ENCODE measurements around the gene BFAR. TPM values are rescaled to one million over a fixed set of nuclear protein-coding genes. Genes with fewer than 3 reads are reported as not detected.
A peak's percentile ranks its signal among the peaks of the same experiment; 100 is the strongest.

Gene BFAR
- total and polyA plus RNA-seq, 2 donors (not counting 3 experiments of a cell fraction or from before 2014, with no cell fraction given), result 57.3 to 73.5 TPM

GRCh38 chr16:14600164-14600563 lies 32.6 kb upstream of the BFAR start:
- ChIA-PET CTCF (interaction anchor here (0.7 to 1.8 kb wide), 8 partner anchors 12 to 734 kb away, joined by 3 to 11 read pairs (median 6); no protein-coding TSS in a partner anchor), POLR2A (no interaction called here)
- no peak overlapping the region for H3K4me2 ChIP-seq (ENCODE audit: insufficient read depth, low read length)
- no peaks in the 10 kb centered on the region for H3K9me3 ChIP-seq (replicated peaks; ENCODE audit: control insufficient read depth, insufficient read depth, low read length)
- H2AFZ ChIP-seq (ENCODE audit: low read depth, low read length), result no peak overlapping the region
- no TSS peak for BruUV-seq (replicated peaks)
- FAIRE-seq (peak; percentile 69), DNase-seq (ENCODE audit: low read depth, low spot score) (peak; percentile 54)
- dilution Hi-C loops (cut with MboI; ENCODE audit: extremely low pct_ligation_motif_present, low sequenced_read_pairs), result no loop called here
- intact Hi-C loops (cut with micrococcal nuclease), result loop anchor here (1.0 to 2.0 kb wide), 2 partner anchors 299 to 351 kb away; no protein-coding TSS in a partner anchor
- no peak overlapping the region for H3K27ac ChIP-seq (ENCODE audit: insufficient read depth, low read depth, low read length)
- H3K4me1 ChIP-seq (ENCODE audit: control insufficient read depth, extremely low read depth, insufficient read depth, low read length), result no peaks in the 10 kb centered on the region
- H3K79me2 ChIP-seq (ENCODE audit: control insufficient read depth, insufficient read depth, low read length), result no peaks in the 10 kb centered on the region
- H3K4me3 ChIP-seq (replicated peaks in 1 of 3; ENCODE audit: insufficient read depth in 1 of 3, low read depth in 1 of 3, low read length in 3 of 3), result no peak overlapping the region
- H4K20me1 ChIP-seq (replicated peaks; ENCODE audit: control insufficient read depth, extremely low read depth, insufficient read depth, low read length), result no peaks in the 10 kb centered on the region
- no peaks in the 10 kb centered on the region for H3K9me1 ChIP-seq (replicated peaks; ENCODE audit: control insufficient read depth, extremely low read depth, insufficient read depth, low read length)
- H3K36me3 ChIP-seq (ENCODE audit: control insufficient read depth in 2 of 2, extremely low read depth in 1 of 2, insufficient read depth in 2 of 2, low read length in 2 of 2), result peaks cover 6 to 14% of the 10 kb centered on the region in 2 experiments
- TF ChIP-seq, protein P1, sequence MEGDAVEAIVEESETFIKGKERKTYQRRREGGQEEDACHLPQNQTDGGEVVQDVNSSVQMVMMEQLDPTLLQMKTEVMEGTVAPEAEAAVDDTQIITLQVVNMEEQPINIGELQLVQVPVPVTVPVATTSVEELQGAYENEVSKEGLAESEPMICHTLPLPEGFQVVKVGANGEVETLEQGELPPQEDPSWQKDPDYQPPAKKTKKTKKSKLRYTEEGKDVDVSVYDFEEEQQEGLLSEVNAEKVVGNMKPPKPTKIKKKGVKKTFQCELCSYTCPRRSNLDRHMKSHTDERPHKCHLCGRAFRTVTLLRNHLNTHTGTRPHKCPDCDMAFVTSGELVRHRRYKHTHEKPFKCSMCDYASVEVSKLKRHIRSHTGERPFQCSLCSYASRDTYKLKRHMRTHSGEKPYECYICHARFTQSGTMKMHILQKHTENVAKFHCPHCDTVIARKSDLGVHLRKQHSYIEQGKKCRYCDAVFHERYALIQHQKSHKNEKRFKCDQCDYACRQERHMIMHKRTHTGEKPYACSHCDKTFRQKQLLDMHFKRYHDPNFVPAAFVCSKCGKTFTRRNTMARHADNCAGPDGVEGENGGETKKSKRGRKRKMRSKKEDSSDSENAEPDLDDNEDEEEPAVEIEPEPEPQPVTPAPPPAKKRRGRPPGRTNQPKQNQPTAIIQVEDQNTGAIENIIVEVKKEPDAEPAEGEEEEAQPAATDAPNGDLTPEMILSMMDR (IDR thresholded peaks at IDR 0.05; ENCODE audit: extremely low read depth in 1 of 2, insufficient read depth in 1 of 2, low read depth in 1 of 2, low read length in 2 of 2), result peak; percentile 17 to 29
- TF ChIP-seq GATA2 (IDR thresholded peaks at IDR 0.05; ENCODE audit: insufficient read depth, insufficient read length, low read depth, low read length), result no peak
- no peak overlapping the region for H3K9ac ChIP-seq (replicated peaks; ENCODE audit: extremely low read depth, insufficient read depth, low read length)
- no peaks in the 10 kb centered on the region for H3K27me3 ChIP-seq (ENCODE audit: control insufficient read depth in 2 of 2, insufficient read depth in 2 of 2, low read length in 2 of 2)

GRCh38 chr16:14602443-14602963 lies 30.2 kb upstream of the BFAR start:
- Histone ChIP-seq H3K4me1 (ENCODE audit: control insufficient read depth, extremely low read depth, insufficient read depth, low read length) (no peaks in the 10 kb centered on the region), H3K27ac (ENCODE audit: insufficient read depth, low read depth, low read length) (no peak overlapping the region), H3K9ac (replicated peaks; ENCODE audit: extremely low read depth, insufficient read depth, low read length) (no peak overlapping the region), H3K4me2 (ENCODE audit: insufficient read depth, low read length) (no peak overlapping the region), H3K9me3 (replicated peaks; ENCODE audit: control insufficient read depth, insufficient read depth, low read length) (no peaks in the 10 kb centered on the region), H3K4me3 (replicated peaks in 1 of 3; ENCODE audit: insufficient read depth in 1 of 3, low read depth in 1 of 3, low read length in 3 of 3) (no peak overlapping the region), H3K79me2 (ENCODE audit: control insufficient read depth, insufficient read depth, low read length) (no peaks in the 10 kb centered on the region), H3K27me3 (ENCODE audit: control insufficient read depth in 2 of 2, insufficient read depth in 2 of 2, low read length in 2 of 2) (no peaks in the 10 kb centered on the region), H3K9me1 (replicated peaks; ENCODE audit: control insufficient read depth, extremely low read depth, insufficient read depth, low read length) (no peaks in the 10 kb centered on the region), H3K36me3 (ENCODE audit: control insufficient read depth in 2 of 2, extremely low read depth in 1 of 2, insufficient read depth in 2 of 2, low read length in 2 of 2) (peaks cover 9 to 16% of the 10 kb centered on the region in 2 experiments), H4K20me1 (replicated peaks; ENCODE audit: control insufficient read depth, extremely low read depth, insufficient read depth, low read length) (no peaks in the 10 kb centered on the region), H2AFZ (ENCODE audit: low read depth, low read length) (no peak overlapping the region)
- ChIA-PET CTCF (interaction anchor here (1.1 to 1.3 kb wide), 2 partner anchors 8 to 14 kb away, joined by 3 read pairs; no protein-coding TSS in a partner anchor), POLR2A (no interaction called here)
- FAIRE-seq (no peak), DNase-seq (ENCODE audit: low read depth, low spot score) (no peak)
- BruUV-seq (replicated peaks), result no TSS peak
- dilution Hi-C loops (cut with MboI; ENCODE audit: extremely low pct_ligation_motif_present, low sequenced_read_pairs), result no loop called here
- TF ChIP-seq POLR2AphosphoS5 (IDR thresholded peaks at IDR 0.05; ENCODE audit: insufficient read depth, low read depth, low read length) (no peak), MAX (IDR thresholded peaks at IDR 0.05; ENCODE audit: insufficient read depth, insufficient read length) (no peak), POLR2A (IDR thresholded peaks at IDR 0.05; ENCODE audit: low read depth, low read length) (no peak), MYC (IDR thresholded peaks at IDR 0.05; ENCODE audit: low read depth, low read length) (no peak), FOS (IDR thresholded peaks at IDR 0.05; ENCODE audit: borderline replicate concordance, insufficient read depth, low read length) (no peak), GATA2 (IDR thresholded peaks at IDR 0.05; ENCODE audit: insufficient read depth, insufficient read length, low read depth, low read length) (no peak)
- intact Hi-C loops (cut with micrococcal nuclease), result no loop called here
